ENCODE results near the gene GRK2. TPM values are rescaled to one million over a fixed set of nuclear protein-coding genes. Genes with fewer than 3 reads are reported as not detected.
A peak's percentile ranks its signal among the peaks of the same experiment; 100 is the strongest.

Gene GRK2
- total and polyA plus RNA-seq, 5 donors from 2014 or later, result 13.2 to 295 (median 25.4) TPM

DNA sequence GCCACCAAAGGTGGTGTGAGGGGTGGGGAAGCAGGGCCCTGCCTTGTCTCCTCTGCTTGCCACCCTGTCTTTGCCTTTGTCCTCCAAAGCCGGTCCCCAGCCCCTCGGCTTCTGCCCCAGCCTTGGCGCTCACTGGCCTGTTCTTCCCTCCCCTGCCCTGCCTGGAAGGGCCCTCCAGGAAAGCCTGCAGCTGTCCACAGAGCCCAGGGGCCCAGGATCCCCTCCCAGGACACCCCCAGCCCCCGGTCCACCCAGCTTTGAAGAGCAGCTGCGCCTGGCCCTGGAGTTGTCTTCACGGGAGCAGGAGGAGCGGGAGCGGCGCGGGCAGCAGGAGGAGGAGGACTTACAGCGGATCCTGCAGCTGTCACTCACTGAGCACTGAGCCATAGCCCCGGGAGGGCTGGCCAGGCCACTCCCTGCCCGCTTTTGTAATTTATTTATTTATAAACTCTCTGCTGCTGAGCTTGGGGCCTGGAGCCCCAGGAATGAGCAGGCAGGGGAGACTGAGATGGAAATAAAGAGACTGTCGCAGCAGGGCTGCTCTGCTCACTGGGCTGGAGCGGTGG is 35.8 kb downstream of the GRK2 start:
- Histone ChIP-seq H3K36me3 (ENCODE audit: control insufficient read depth, insufficient read depth, low read length) (peaks cover 34% of the 10 kb centered on the region), H3K27me3 (ENCODE audit: control insufficient read depth, insufficient read depth, low read length) (no peaks in the 10 kb centered on the region), H3K9me3 (ENCODE audit: control insufficient read depth in 2 of 2, low read length in 2 of 2) (no peaks in the 10 kb centered on the region), H3K27ac (ENCODE audit: insufficient read depth, low read length, poor library complexity, severe bottlenecking) (peak overlapping the region; percentile 55), H3K4me3 (ENCODE audit: low read depth, low read length) (no peak overlapping the region), H3K4me1 (ENCODE audit: control insufficient read depth, insufficient read depth, low read length, poor library complexity, severe bottlenecking) (peaks cover 27% of the 10 kb centered on the region)
- peak overlapping the region in 1 of 3 donors; percentile 68 for H3K27ac Mint-ChIP-seq
- ATAC-seq (ENCODE audit: low read depth in 2 of 2) (no peak), DNase-seq (no peak)
- H3K9me3 Mint-ChIP-seq, result no peaks in the 10 kb centered on the region
- H3K36me3 Mint-ChIP-seq, result peaks cover 13% of the 10 kb centered on the region
- no peaks in the 10 kb centered on the region for H3K27me3 Mint-ChIP-seq
- H3K4me1 Mint-ChIP-seq, result peaks cover 5 to 39% (median 22%) of the 10 kb centered on the region in 4 donors
- peak overlapping the region; percentile 69 to 83 (median 74) for H3K4me3 Mint-ChIP-seq

DNA sequence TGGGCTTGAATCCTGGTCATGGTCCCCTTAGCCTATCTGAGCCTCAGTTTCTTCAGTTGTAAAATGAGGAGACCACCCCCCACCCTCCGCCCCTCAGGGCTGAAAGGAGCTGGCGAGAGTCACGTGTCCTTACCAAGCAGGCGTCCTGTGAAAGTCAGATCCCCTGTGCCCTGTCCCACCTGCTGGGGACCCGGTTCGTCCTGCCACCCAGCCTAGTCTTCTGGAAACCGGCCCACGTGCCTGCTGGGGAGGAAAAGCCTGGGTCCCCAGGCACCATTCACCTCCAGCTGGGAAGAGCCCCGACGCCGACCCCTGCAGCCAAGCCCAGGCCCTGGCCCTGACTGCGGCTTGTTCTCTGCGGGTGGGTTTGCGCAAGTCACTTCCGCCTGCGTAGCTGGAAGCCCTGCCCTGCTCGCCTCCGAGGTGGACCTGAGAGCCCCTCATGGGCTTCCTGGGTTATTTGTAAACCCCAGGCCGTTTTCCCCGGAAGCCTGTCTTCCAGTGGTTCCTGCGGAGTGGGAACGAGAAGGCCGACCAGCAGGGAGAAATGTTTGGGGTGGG is 36.4 kb downstream of the GRK2 start:
- peak overlapping the region; percentile 7 for H3K4me3 ChIP-seq (ENCODE audit: low read depth, low read length)
- DNase-seq (peak in 1 of 3 donors; percentile 4), ATAC-seq (ENCODE audit: low read depth in 2 of 2) (no peak)
- H3K27ac ChIP-seq (ENCODE audit: insufficient read depth, low read length, poor library complexity, severe bottlenecking), result peak overlapping the region; percentile 55
- peaks cover 33% of the 10 kb centered on the region for H3K36me3 ChIP-seq (ENCODE audit: control insufficient read depth, insufficient read depth, low read length)
- no peaks in the 10 kb centered on the region for H3K9me3 ChIP-seq (ENCODE audit: control insufficient read depth in 2 of 2, low read length in 2 of 2)
- Mint-ChIP-seq H3K9me3 (no peaks in the 10 kb centered on the region), H3K36me3 (peaks cover 12% of the 10 kb centered on the region), H3K27me3 (no peaks in the 10 kb centered on the region), H3K27ac (peak overlapping the region in 2 of 3 donors; percentile 65 to 68), H3K4me1 (peaks cover 5 to 38% (median 20%) of the 10 kb centered on the region in 4 donors), H3K4me3 (peak overlapping the region; percentile 69 to 83 (median 74))
- H3K27me3 ChIP-seq (ENCODE audit: control insufficient read depth, insufficient read depth, low read length), result no peaks in the 10 kb centered on the region
- peaks cover 27% of the 10 kb centered on the region for H3K4me1 ChIP-seq (ENCODE audit: control insufficient read depth, insufficient read depth, low read length, poor library complexity, severe bottlenecking)

DNA sequence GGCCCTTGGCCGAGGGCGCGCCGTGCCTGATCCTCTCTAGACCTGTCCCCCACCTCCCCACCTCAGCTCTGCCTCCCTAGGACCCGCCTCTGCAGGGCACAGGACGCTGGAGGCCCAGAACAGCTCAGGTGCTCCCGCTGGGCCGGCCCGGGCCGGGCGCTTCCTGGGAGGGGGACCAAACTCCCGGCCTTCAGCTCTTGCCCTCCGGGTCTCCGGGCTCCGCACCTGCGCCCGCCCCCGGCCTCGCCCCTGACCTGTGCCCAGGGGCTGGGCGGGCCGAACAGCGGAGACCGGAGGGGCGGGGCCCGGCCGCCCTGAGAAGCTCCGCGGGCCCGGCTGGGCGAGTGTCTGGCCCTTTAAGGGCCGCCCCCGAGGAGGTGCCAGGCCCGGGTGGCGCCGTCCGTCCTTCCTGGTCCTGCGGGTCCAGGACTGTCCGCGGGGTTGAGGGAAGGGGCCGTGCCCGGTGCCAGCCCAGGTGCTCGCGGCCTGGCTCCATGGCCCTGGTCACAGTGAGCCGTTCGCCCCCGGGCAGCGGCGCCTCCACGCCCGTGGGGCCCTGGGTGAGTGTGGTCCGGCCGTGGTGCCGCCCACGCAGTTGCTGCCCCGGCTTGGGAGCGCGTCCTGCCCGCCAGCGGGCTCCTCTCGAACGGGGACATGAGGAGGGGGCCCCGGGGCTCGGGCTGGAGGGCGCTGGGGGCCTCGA is 37.0 kb downstream of the GRK2 start, which contains the start of gene SSH3:
Gene SSH3, plus strand, starts transcription at position 399 of the 703 bp plus-strand sequence. Its CDS starts 96 bp downstream, at position 495.
- no peaks in the 10 kb centered on the region for H3K9me3 Mint-ChIP-seq
- Histone ChIP-seq H3K36me3 (ENCODE audit: control insufficient read depth, insufficient read depth, low read length) (peaks cover 30% of the 10 kb centered on the region), H3K27me3 (ENCODE audit: control insufficient read depth, insufficient read depth, low read length) (no peaks in the 10 kb centered on the region), H3K4me3 (ENCODE audit: low read depth, low read length) (peak within 1 kb of the TSS; percentile 7), H3K9me3 (ENCODE audit: control insufficient read depth in 2 of 2, low read length in 2 of 2) (no peaks in the 10 kb centered on the region), H3K27ac (ENCODE audit: insufficient read depth, low read length, poor library complexity, severe bottlenecking) (peak within 1 kb of the TSS; percentile 61), H3K4me1 (ENCODE audit: control insufficient read depth, insufficient read depth, low read length, poor library complexity, severe bottlenecking) (peaks cover 27% of the 10 kb centered on the region)
- no peaks in the 10 kb centered on the region for H3K27me3 Mint-ChIP-seq
- peaks cover 10% of the 10 kb centered on the region for H3K36me3 Mint-ChIP-seq
- ATAC-seq (ENCODE audit: low read depth in 2 of 2) (peak; percentile 64 to 70), DNase-seq (peak in 2 of 3 donors; percentile 49 to 64)
- H3K27ac Mint-ChIP-seq, result peak within 1 kb of the TSS; percentile 65 to 91 (median 68)
- peak within 1 kb of the TSS; percentile 69 to 83 (median 78) for H3K4me3 Mint-ChIP-seq
- peaks cover 5 to 34% (median 15%) of the 10 kb centered on the region in 4 donors for H3K4me1 Mint-ChIP-seq

DNA sequence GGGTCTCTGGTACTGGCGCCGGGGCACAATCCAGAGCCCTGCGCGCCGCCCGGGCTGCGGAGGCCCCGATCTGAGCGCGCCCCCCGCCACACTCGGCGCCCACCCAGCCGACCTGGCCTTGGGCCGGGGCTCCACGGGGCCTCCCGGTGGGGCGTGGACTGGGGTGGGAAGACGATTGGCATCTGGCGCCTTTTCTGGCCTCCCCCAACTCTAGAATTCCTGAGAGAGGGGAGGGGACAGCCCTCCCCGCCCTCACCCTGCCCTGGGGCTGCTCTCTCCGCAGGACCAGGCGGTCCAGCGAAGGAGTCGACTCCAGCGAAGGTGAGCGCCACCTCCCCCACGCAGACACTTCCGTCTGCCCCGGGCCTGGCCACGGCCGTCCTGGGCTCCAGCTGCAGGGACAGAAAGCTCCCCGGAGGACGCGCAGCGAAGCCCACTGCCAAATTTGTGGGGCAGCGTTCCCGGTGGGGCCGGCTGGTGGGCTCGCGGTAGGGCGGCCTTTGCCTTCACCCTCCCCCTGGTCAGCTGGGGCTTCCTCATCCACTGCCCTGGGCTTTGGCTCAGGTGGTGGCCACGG is 37.6 kb downstream of the GRK2 start:
- peaks cover 3% of the 10 kb centered on the region for H3K36me3 Mint-ChIP-seq

DNA sequence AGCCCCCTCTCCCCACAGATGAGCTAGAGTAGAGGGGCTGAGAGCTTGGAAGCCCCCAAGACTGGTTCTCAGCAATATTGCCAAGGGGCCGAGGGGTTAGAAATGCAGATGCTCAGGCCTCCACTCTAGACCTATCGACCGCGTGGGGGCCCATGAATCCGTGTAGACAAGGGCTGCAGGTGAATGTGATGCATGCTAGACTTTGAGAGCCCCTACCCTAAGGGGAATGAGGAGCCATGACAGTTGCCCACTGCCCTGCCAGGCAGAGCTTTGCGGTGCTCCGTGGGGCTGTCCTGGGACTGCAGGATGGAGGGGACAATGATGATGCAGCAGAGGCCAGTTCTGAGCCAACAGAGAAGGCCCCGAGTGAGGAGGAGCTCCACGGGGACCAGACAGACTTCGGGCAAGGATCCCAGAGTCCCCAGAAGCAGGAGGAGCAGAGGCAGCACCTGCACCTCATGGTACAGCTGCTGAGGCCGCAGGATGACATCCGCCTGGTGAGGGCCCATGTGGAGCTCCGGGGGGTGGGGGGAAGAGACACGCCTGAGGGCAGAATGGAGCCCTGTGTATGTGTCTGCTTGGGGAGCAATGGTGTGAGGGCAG is 38.3 kb downstream of the GRK2 start:
- H3K4me1 Mint-ChIP-seq, result peaks cover 0 to 31% (median 11%) of the 10 kb centered on the region in 4 donors
- peaks cover 18% of the 10 kb centered on the region for H3K36me3 ChIP-seq (ENCODE audit: control insufficient read depth, insufficient read depth, low read length)
- no peak overlapping the region for H3K27ac Mint-ChIP-seq
- peak overlapping the region; percentile 61 for H3K27ac ChIP-seq (ENCODE audit: insufficient read depth, low read length, poor library complexity, severe bottlenecking)
- no peak for DNase-seq
- no peaks in the 10 kb centered on the region for H3K9me3 ChIP-seq (ENCODE audit: control insufficient read depth in 2 of 2, low read length in 2 of 2)
- H3K9me3 Mint-ChIP-seq, result no peaks in the 10 kb centered on the region
- peaks cover 23% of the 10 kb centered on the region for H3K4me1 ChIP-seq (ENCODE audit: control insufficient read depth, insufficient read depth, low read length, poor library complexity, severe bottlenecking)
- no peak overlapping the region for H3K4me3 ChIP-seq (ENCODE audit: low read depth, low read length)
- H3K36me3 Mint-ChIP-seq, result peaks cover 3% of the 10 kb centered on the region
- ATAC-seq (ENCODE audit: low read depth in 2 of 2), result no peak
- no peaks in the 10 kb centered on the region for H3K27me3 ChIP-seq (ENCODE audit: control insufficient read depth, insufficient read depth, low read length)
- H3K4me3 Mint-ChIP-seq, result peak overlapping the region; percentile 62 to 80 (median 71)
- no peaks in the 10 kb centered on the region for H3K27me3 Mint-ChIP-seq

More for the DNA sequence above, 37.6 kb downstream of the GRK2 start:
- no peaks in the 10 kb centered on the region for H3K27me3 ChIP-seq (ENCODE audit: control insufficient read depth, insufficient read depth, low read length)
- ATAC-seq (ENCODE audit: low read depth in 2 of 2) (peak; percentile 35 to 40), DNase-seq (peak in 2 of 3 donors; percentile 18 to 50)
- peak overlapping the region in 1 of 3 donors; percentile 91 for H3K27ac Mint-ChIP-seq
- no peaks in the 10 kb centered on the region for H3K27me3 Mint-ChIP-seq
- peak overlapping the region; percentile 62 to 83 (median 78) for H3K4me3 Mint-ChIP-seq
- no peaks in the 10 kb centered on the region for H3K9me3 Mint-ChIP-seq
- H3K9me3 ChIP-seq (ENCODE audit: control insufficient read depth in 2 of 2, low read length in 2 of 2), result no peaks in the 10 kb centered on the region
- H3K4me1 Mint-ChIP-seq, result peaks cover 0 to 29% (median 11%) of the 10 kb centered on the region in 4 donors
- peak overlapping the region; percentile 61 for H3K27ac ChIP-seq (ENCODE audit: insufficient read depth, low read length, poor library complexity, severe bottlenecking)
- H3K4me3 ChIP-seq (ENCODE audit: low read depth, low read length), result no peak overlapping the region
- peaks cover 23% of the 10 kb centered on the region for H3K4me1 ChIP-seq (ENCODE audit: control insufficient read depth, insufficient read depth, low read length, poor library complexity, severe bottlenecking)
- H3K36me3 ChIP-seq (ENCODE audit: control insufficient read depth, insufficient read depth, low read length), result peaks cover 24% of the 10 kb centered on the region

DNA sequence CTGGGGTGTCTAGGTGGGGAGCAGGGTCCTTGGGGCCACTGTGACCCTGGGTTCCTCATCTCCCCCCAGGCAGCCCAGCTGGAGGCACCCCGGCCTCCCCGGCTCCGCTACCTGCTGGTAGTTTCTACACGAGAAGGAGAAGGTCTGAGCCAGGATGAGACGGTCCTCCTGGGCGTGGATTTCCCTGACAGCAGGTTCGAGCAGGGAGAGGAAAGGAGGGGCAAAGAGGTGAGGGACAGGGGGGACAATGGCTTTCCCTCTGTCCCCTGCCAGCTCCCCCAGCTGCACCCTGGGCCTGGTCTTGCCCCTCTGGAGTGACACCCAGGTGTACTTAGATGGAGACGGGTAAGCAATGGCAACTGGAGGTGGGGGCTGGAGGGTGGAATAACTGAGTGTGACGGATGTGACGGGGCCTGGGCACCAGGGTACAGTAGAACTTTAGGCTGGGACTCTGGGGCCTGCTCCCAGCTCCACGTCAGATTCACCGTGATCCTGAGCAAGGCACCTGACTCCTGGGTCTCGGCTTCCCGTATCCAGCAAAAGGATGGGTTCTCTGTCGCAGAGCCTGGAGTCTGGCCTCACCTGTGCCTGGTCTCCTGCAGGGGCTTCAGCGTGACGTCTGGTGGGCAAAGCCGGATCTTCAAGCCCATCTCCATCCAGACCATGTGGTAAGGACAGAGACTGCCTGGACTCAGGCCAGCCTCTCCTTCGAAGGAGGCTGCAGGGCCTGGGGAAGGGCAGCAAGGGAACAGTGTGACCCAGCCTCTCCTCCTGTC is 40.7 kb downstream of the GRK2 start:
- H3K4me3 Mint-ChIP-seq, result no peak overlapping the region
- no peaks in the 10 kb centered on the region for H3K9me3 ChIP-seq (ENCODE audit: control insufficient read depth in 2 of 2, low read length in 2 of 2)
- H3K36me3 ChIP-seq (ENCODE audit: control insufficient read depth, insufficient read depth, low read length), result peaks cover under 1% of the 10 kb centered on the region
- peaks cover 31% of the 10 kb centered on the region for H3K4me1 ChIP-seq (ENCODE audit: control insufficient read depth, insufficient read depth, low read length, poor library complexity, severe bottlenecking)
- ATAC-seq (ENCODE audit: low read depth in 2 of 2) (no peak), DNase-seq (no peak)
- H3K27ac ChIP-seq (ENCODE audit: insufficient read depth, low read length, poor library complexity, severe bottlenecking), result no peak overlapping the region
- peak overlapping the region in 1 of 3 donors; percentile 14 for H3K27ac Mint-ChIP-seq
- peaks cover 3% of the 10 kb centered on the region for H3K36me3 Mint-ChIP-seq
- H3K4me1 Mint-ChIP-seq, result peaks cover 0 to 37% (median 13%) of the 10 kb centered on the region in 4 donors
- no peaks in the 10 kb centered on the region for H3K27me3 Mint-ChIP-seq
- H3K9me3 Mint-ChIP-seq, result no peaks in the 10 kb centered on the region
- H3K27me3 ChIP-seq (ENCODE audit: control insufficient read depth, insufficient read depth, low read length), result no peaks in the 10 kb centered on the region
- H3K4me3 ChIP-seq (ENCODE audit: low read depth, low read length), result no peak overlapping the region

Data from CD4-positive, CD25-positive, alpha-beta regulatory T cell (primary cell).